ENCODE measurements around the gene TCHP.

TCHP gene

GRCh38 chr12:109947521-109947920 lies 47.4 kb downstream of the TCHP start:
- peaks cover 26% of the 10 kb centered on the region for H3K36me3 ChIP-seq (ENCODE audit: control insufficient read depth, insufficient read depth, low read length)
- TF ChIP-seq, protein P1, sequence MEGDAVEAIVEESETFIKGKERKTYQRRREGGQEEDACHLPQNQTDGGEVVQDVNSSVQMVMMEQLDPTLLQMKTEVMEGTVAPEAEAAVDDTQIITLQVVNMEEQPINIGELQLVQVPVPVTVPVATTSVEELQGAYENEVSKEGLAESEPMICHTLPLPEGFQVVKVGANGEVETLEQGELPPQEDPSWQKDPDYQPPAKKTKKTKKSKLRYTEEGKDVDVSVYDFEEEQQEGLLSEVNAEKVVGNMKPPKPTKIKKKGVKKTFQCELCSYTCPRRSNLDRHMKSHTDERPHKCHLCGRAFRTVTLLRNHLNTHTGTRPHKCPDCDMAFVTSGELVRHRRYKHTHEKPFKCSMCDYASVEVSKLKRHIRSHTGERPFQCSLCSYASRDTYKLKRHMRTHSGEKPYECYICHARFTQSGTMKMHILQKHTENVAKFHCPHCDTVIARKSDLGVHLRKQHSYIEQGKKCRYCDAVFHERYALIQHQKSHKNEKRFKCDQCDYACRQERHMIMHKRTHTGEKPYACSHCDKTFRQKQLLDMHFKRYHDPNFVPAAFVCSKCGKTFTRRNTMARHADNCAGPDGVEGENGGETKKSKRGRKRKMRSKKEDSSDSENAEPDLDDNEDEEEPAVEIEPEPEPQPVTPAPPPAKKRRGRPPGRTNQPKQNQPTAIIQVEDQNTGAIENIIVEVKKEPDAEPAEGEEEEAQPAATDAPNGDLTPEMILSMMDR (IDR thresholded peaks at IDR 0.05; ENCODE audit: insufficient read depth, low read length, poor library complexity, severe bottlenecking) = no peak
- H3K4me3 ChIP-seq (replicated peaks; ENCODE audit: low read depth, low read length) = no peak overlapping the region
- DNase-seq (ENCODE audit: extremely low read depth, insufficient read length) = no peak
- no peaks in the 10 kb centered on the region for H3K27me3 ChIP-seq (replicated peaks; ENCODE audit: control insufficient read depth, insufficient read depth, low read length)

GRCh38 chr12:109948368-109948767 lies 48.3 kb downstream of the TCHP start:
- H3K36me3 ChIP-seq (ENCODE audit: control insufficient read depth, insufficient read depth, low read length) = peaks cover 31% of the 10 kb centered on the region
- no peak overlapping the region for H3K4me3 ChIP-seq (replicated peaks; ENCODE audit: low read depth, low read length)
- H3K27me3 ChIP-seq (replicated peaks; ENCODE audit: control insufficient read depth, insufficient read depth, low read length) = no peaks in the 10 kb centered on the region
- no peak for DNase-seq (ENCODE audit: extremely low read depth, insufficient read length)
- TF ChIP-seq, protein P1 (IDR thresholded peaks at IDR 0.05; ENCODE audit: insufficient read depth, low read length, poor library complexity, severe bottlenecking) = no peak

DNA sequence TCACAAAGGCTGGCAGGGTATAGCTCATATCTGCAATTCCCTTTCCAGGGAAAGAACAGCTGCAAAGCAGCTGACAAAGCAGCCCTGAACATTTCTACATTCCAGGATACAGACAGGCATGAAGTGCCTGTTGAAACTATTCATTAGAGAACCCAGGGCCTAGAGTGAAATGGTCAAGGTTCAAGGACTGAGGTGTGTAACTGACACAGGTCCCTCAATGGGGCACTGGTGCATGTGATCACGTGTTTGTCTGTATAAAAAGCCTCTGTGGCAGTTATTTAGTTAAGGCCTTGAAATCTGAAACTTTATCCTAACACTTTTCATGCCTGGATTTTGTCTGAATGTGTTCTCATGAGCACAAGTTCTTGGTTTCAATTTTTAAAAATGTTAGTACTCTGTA lies 49.0 kb downstream of the TCHP start:
- Histone ChIP-seq H3K4me3 (replicated peaks; ENCODE audit: low read depth, low read length) (no peak overlapping the region), H3K27me3 (replicated peaks; ENCODE audit: control insufficient read depth, insufficient read depth, low read length) (no peaks in the 10 kb centered on the region), H3K36me3 (ENCODE audit: control insufficient read depth, insufficient read depth, low read length) (peaks cover 31% of the 10 kb centered on the region)
- no peak for DNase-seq (ENCODE audit: extremely low read depth, insufficient read length)
- TF ChIP-seq, protein P1 (IDR thresholded peaks at IDR 0.05; ENCODE audit: insufficient read depth, low read length, poor library complexity, severe bottlenecking) = no peak

GRCh38 chr12:109950625-109951024 lies 50.6 kb downstream of the TCHP start:
- DNase-seq (ENCODE audit: extremely low read depth, insufficient read length) = no peak
- Histone ChIP-seq H3K27me3 (replicated peaks; ENCODE audit: control insufficient read depth, insufficient read depth, low read length) (no peaks in the 10 kb centered on the region), H3K4me3 (replicated peaks; ENCODE audit: low read depth, low read length) (no peak overlapping the region), H3K36me3 (ENCODE audit: control insufficient read depth, insufficient read depth, low read length) (peaks cover 29% of the 10 kb centered on the region)
- TF ChIP-seq, protein P1 (IDR thresholded peaks at IDR 0.05; ENCODE audit: insufficient read depth, low read length, poor library complexity, severe bottlenecking) = no peak

GRCh38 chr12:109951136-109951535 lies 51.1 kb downstream of the TCHP start:
- TF ChIP-seq, protein P1 (IDR thresholded peaks at IDR 0.05; ENCODE audit: insufficient read depth, low read length, poor library complexity, severe bottlenecking) = no peak

DNA sequence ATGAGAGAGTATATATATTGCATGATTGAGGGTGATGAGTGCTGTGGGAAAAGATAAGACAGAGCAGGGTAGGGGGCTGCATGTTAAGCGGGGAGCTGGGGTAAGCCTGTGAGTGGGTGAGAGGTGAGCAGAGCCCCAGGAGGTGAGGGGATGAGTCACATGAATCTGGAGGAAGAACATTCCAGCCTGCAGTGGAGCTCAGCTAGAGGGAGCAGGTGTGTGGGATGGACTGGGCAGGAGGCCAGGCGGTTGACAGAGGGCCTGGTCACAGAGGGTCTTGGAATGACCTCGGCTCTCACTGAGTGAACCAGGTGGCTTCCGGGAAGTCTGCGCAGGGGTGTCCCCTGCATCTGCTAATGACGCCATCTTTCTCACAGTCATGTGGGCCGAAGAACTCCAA lies 51.7 kb downstream of the TCHP start:
- H3K4me3 ChIP-seq (replicated peaks; ENCODE audit: low read depth, low read length) = no peak overlapping the region
- DNase-seq (ENCODE audit: extremely low read depth, insufficient read length) = no peak

More at GRCh38 chr12:109951136-109951535, 51.1 kb downstream of the TCHP start:
- H3K36me3 ChIP-seq (ENCODE audit: control insufficient read depth, insufficient read depth, low read length) = peaks cover 30% of the 10 kb centered on the region
- H3K4me3 ChIP-seq (replicated peaks; ENCODE audit: low read depth, low read length) = no peak overlapping the region
- DNase-seq (ENCODE audit: extremely low read depth, insufficient read length) = no peak
- H3K27me3 ChIP-seq (replicated peaks; ENCODE audit: control insufficient read depth, insufficient read depth, low read length) = no peaks in the 10 kb centered on the region

More for the DNA sequence above, 51.7 kb downstream of the TCHP start:
- Histone ChIP-seq H3K36me3 (ENCODE audit: control insufficient read depth, insufficient read depth, low read length) (peaks cover 30% of the 10 kb centered on the region), H3K27me3 (replicated peaks; ENCODE audit: control insufficient read depth, insufficient read depth, low read length) (no peaks in the 10 kb centered on the region)
- TF ChIP-seq, protein P1 (IDR thresholded peaks at IDR 0.05; ENCODE audit: insufficient read depth, low read length, poor library complexity, severe bottlenecking) = no peak
